CD4-positive, alpha-beta T cell (primary cell): ENCODE measurements around the gene TRMU. TPM values are rescaled to one million over a fixed set of nuclear protein-coding genes. Genes with fewer than 3 reads are reported as not detected.

Source experiments
- ATAC-seq: fragments of 200-7000 bp; cut with Tn5 transposase; one replicate; pipeline ENCODE4 v1.10.0; 2022; ENCODE audit warnings: mild to moderate bottlenecking; ENCODE audit not compliant: poor library complexity
- CTCF ChIA-PET: fragments of 350-600 bp; sonication (Branson Sonifier 250); formaldehyde crosslinking; loops from one replicate; lab custom pipeline; 2021; ENCODE audit warnings: antibody characterized with exemption, inconsistent platforms; lab: Charles Lee
- POLR2A ChIA-PET: fragments of 350-600 bp; sonication (Branson Sonifier 250); formaldehyde crosslinking; loops from one replicate; lab custom pipeline; 2021; ENCODE audit warnings: antibody characterized with exemption, inconsistent platforms; lab: Charles Lee
- DNase-seq, 14 experiments: peaks; one replicate each; pipeline ENCODE4 v3.0.0-alpha.2; 2013 to 2020; ENCODE audit warnings: mixed read lengths in 2 of 14
- H3K27ac ChIP-seq, 2 donors: one replicate each; pipeline versions ENCODE4 v1.5.1 to v1.7.0; 2013; ENCODE audit warnings: low read length in 2 of 2, low read depth in 1 of 2, mild to moderate bottlenecking in 1 of 2
- H3K27me3 ChIP-seq, 2 experiments: 1 replicate in 1 of 2; 2 replicates in 1 of 2; pipeline versions ENCODE4 v1.6.1 to v1.7.0; 2013; ENCODE audit warnings: low read length in 2 of 2, control low read depth in 1 of 2, mild to moderate bottlenecking in 1 of 2, moderate library complexity in 1 of 2; ENCODE audit not compliant: insufficient read depth in 2 of 2, control insufficient read depth in 1 of 2
- H3K36me3 ChIP-seq: one replicate; pipeline ENCODE4 v1.6.1; 2013; ENCODE audit warnings: low read length, control low read depth; ENCODE audit not compliant: insufficient read depth
- H3K4me1 ChIP-seq: one replicate; pipeline ENCODE4 v1.6.1; 2013; ENCODE audit warnings: low read length, control low read depth; ENCODE audit not compliant: insufficient read depth
- H3K4me3 ChIP-seq: one replicate; pipeline ENCODE4 v1.5.1; 2013; ENCODE audit warnings: mild to moderate bottlenecking, low read length, moderate library complexity
- H3K9me3 ChIP-seq, 2 experiments: 1 replicate in 1 of 2; 2 replicates in 1 of 2; pipeline versions ENCODE4 v1.6.1 to v1.7.0; 2013; ENCODE audit warnings: low read length in 2 of 2, mild to moderate bottlenecking in 2 of 2, control low read depth in 1 of 2, moderate library complexity in 1 of 2; ENCODE audit not compliant: control insufficient read depth in 1 of 2, insufficient read depth in 1 of 2
- H3K27ac Mint-ChIP-seq: one replicate; pipeline ENCODE4 v1.8.0; 2020; ENCODE audit warnings: mixed read lengths
- H3K27me3 Mint-ChIP-seq: one replicate; pipeline ENCODE4 v1.8.0; 2021; ENCODE audit warnings: mixed read lengths
- H3K36me3 Mint-ChIP-seq: one replicate; pipeline ENCODE4 v1.8.0; 2021; ENCODE audit warnings: low read depth, mixed read lengths
- H3K4me1 Mint-ChIP-seq: one replicate; pipeline ENCODE4 v1.8.0; 2021; ENCODE audit warnings: low read depth, mixed read lengths
- H3K4me3 Mint-ChIP-seq: one replicate; pipeline ENCODE4 v1.8.0; 2020; ENCODE audit warnings: mild to moderate bottlenecking, mixed read lengths
- H3K9me3 Mint-ChIP-seq: one replicate; pipeline ENCODE4 v1.8.0; 2020; ENCODE audit warnings: mixed read lengths
- intact Hi-C, 2 experiments: fragments of 100-400 bp; cut with DNase I in 1 of 2; cut with micrococcal nuclease in 1 of 2; formaldehyde crosslinking; loops; one replicate each; pipeline versions ENCODE4 v1.15.1 to v1.9.0; 2023 to 2025; cut with DNase I, micrococcal nuclease
- total RNA-seq, 174 experiments: library from RNA in 2 of 174; stranded (reverse) in 2 of 174; gene quantifications; one replicate each; pipeline ENCODE4 v1.2.3 and lab custom pipeline; 2021 to 2026
- TF ChIP-seq, protein P1 (sequence below): fragments of 200-600 bp; IDR thresholded peaks from one replicate; pipeline ENCODE4 v1.8.0; 2022; ENCODE audit warnings: antibody characterized with exemption, mild to moderate bottlenecking

TRMU gene
- total RNA-seq, 2 experiments from 2014 or later: 65.2 to 65.4 TPM

DNA sequence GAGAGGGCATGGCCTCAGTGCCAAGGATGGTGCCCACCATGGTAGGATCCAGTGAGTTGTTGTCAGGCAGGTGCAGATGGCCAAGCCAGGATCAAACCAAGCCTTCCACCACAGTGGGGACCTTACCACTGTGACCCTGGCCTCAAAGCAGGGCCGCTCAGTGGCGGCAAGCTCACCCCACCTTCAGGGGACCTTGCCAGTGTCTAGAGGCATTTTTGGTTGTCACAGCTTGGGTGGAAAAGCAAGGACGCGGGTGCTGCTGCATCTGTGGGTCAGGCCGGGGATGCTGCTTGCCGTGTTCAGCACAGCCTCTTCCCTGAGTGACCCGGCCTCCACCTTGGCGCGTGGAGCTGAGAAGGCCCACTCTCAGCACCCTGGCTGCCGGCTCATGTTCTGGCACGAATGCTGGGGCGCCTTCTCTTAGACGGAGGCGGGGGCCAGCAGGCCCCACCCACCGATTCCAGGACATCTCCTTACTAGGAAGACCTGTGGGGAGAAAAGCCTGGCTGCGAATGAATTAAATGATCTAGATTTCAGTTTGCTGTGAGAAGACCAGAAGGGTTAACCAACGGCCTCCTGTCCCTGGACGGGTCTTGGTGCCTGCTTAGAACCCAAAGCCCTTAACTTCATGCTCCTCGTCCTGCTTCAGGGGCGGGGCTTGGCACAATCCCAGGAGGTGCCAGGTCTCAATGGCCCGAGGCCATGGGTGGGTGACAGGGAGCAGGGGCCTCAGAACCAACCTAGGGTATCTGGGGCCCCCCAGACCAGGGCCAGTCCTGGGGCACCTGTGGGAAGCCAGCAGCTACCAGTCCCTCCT, 18.9 kb downstream of the TRMU start:
- TF ChIP-seq, protein P1, sequence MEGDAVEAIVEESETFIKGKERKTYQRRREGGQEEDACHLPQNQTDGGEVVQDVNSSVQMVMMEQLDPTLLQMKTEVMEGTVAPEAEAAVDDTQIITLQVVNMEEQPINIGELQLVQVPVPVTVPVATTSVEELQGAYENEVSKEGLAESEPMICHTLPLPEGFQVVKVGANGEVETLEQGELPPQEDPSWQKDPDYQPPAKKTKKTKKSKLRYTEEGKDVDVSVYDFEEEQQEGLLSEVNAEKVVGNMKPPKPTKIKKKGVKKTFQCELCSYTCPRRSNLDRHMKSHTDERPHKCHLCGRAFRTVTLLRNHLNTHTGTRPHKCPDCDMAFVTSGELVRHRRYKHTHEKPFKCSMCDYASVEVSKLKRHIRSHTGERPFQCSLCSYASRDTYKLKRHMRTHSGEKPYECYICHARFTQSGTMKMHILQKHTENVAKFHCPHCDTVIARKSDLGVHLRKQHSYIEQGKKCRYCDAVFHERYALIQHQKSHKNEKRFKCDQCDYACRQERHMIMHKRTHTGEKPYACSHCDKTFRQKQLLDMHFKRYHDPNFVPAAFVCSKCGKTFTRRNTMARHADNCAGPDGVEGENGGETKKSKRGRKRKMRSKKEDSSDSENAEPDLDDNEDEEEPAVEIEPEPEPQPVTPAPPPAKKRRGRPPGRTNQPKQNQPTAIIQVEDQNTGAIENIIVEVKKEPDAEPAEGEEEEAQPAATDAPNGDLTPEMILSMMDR: no peak
- H3K9me3 ChIP-seq: peaks cover 0 to 7% of the 10 kb centered on the region in 2 experiments
- peaks cover 3% of the 10 kb centered on the region for H3K4me1 ChIP-seq
- ATAC-seq (no peak), DNase-seq (no peak)
- no peak overlapping the region for H3K27ac ChIP-seq
- Mint-ChIP-seq H3K27ac (no peak overlapping the region), H3K36me3 (peaks cover 65% of the 10 kb centered on the region), H3K9me3 (no peaks in the 10 kb centered on the region), H3K27me3 (no peaks in the 10 kb centered on the region), H3K4me1 (no peaks in the 10 kb centered on the region), H3K4me3 (no peak overlapping the region)
- peaks cover 69% of the 10 kb centered on the region for H3K36me3 ChIP-seq
- no peak overlapping the region for H3K4me3 ChIP-seq
- POLR2A ChIA-PET: no interaction called here
- H3K27me3 ChIP-seq: no peaks in the 10 kb centered on the region
- intact Hi-C loops: no loop called here
- CTCF ChIA-PET: no interaction called here

DNA sequence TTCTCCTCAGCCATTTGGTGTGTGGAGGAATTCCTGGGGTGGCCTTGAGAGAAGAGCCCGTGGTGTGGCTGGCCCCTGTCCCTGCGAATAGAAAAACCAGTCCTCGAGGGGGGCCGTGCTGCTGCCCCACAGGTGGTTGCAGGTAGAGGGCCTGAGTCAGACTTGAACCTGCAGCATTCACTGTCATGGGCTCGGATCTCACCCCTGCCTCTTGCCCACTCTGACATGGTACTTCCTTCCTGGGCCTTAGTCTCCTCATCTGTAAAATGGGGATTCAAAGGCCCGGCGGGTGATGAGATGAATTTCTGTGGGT, 19.4 kb downstream of the TRMU start:
- TF ChIP-seq, protein P1: no peak
- Histone ChIP-seq H3K4me1 (peaks cover 3% of the 10 kb centered on the region), H3K9me3 (peaks cover 0 to 12% of the 10 kb centered on the region in 2 experiments), H3K36me3 (peaks cover 63% of the 10 kb centered on the region), H3K4me3 (no peak overlapping the region), H3K27ac (no peak overlapping the region), H3K27me3 (no peaks in the 10 kb centered on the region)
- no peaks in the 10 kb centered on the region for H3K4me1 Mint-ChIP-seq
- H3K27me3 Mint-ChIP-seq: no peaks in the 10 kb centered on the region
- no peak overlapping the region for H3K4me3 Mint-ChIP-seq
- no peak overlapping the region for H3K27ac Mint-ChIP-seq
- H3K9me3 Mint-ChIP-seq: no peaks in the 10 kb centered on the region
- DNase-seq (no peak), ATAC-seq (no peak)
- peaks cover 59% of the 10 kb centered on the region for H3K36me3 Mint-ChIP-seq
- intact Hi-C loops: loop anchor here (1.0 kb wide), 1 partner anchor 187 kb away; no protein-coding TSS in a partner anchor
- ChIA-PET POLR2A (no interaction called here), CTCF (interaction anchor here (2.0 kb wide), 1 partner anchor 13 kb away, joined by 8 read pairs; no protein-coding TSS in a partner anchor)

DNA sequence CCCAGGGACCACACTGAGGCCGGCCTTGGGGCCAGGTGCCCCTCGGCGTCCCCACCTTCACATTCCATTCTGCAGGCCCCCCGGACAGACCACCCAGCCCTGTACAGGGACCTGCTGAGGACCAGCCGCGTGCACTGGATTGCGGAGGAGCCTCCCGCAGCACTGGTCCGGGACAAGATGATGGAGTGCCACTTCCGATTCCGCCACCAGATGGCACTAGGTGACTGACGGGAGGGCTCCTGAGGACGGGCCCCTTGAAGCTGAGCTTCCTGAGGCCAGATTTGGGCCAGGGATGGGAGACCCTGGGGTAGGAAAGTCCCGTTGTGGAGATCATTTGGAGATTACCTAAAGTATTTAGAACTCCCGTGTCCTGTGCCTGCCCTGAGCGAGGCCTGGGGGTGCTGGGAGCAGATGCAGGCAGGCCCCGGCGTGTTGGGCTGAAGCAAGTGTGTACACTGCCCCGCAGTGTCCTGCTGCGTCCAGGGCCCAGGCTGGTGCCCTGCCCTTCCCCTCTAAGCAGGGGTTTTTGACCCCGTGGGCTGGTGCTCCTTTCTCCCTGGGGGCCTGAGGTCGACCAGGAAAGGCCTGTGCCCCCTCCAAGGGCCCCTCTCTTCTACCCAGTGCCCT, 20.0 kb downstream of the TRMU start:
- Histone ChIP-seq H3K4me1 (peaks cover 3% of the 10 kb centered on the region), H3K27me3 (no peaks in the 10 kb centered on the region), H3K27ac (no peak overlapping the region), H3K9me3 (peaks cover 2 to 13% of the 10 kb centered on the region in 2 experiments), H3K36me3 (peaks cover 58% of the 10 kb centered on the region), H3K4me3 (no peak overlapping the region)
- TF ChIP-seq, protein P1: peak; percentile 69
- DNase-seq (peak; percentile 37 to 76 (median 50)), ATAC-seq (peak; percentile 54)
- H3K4me3 Mint-ChIP-seq: no peak overlapping the region
- H3K4me1 Mint-ChIP-seq: no peaks in the 10 kb centered on the region
- intact Hi-C loops: loop anchor here (1.0 kb wide), 1 partner anchor 187 kb away; no protein-coding TSS in a partner anchor
- peaks cover 56% of the 10 kb centered on the region for H3K36me3 Mint-ChIP-seq
- no peaks in the 10 kb centered on the region for H3K9me3 Mint-ChIP-seq
- CTCF ChIA-PET: interaction anchor here (2.0 kb wide), 1 partner anchor 12 kb away, joined by 8 read pairs; no protein-coding TSS in a partner anchor
- no peak overlapping the region for H3K27ac Mint-ChIP-seq
- POLR2A ChIA-PET: no interaction called here
- no peaks in the 10 kb centered on the region for H3K27me3 Mint-ChIP-seq
